Panc1 (cell line): ENCODE measurements around the gene SCYL3. TPM values are rescaled to one million over a fixed set of nuclear protein-coding genes. Genes with fewer than 3 reads are reported as not detected.

Experiments
- ATAC-seq: fragments of 200-7000 bp; cut with Tn5 transposase; 2 replicates; pipeline ENCODE4 v1.9.1; 2020; ENCODE audit warnings: mild to moderate bottlenecking, moderate library complexity
- BruUV-seq: library from RNA; stranded (reverse); fragments of 400-500 nt; replicated peaks from 2 replicates; lab custom pipeline; 2021; lab: Mats Ljungman, UMichigan
- CTCF ChIA-PET: fragments of 300-600 bp; sonication (Branson Sonifier 250); formaldehyde crosslinking; loops from one replicate; lab custom pipeline; 2022; ENCODE audit warnings: antibody characterized with exemption; lab: Charles Lee
- POLR2A ChIA-PET: fragments of 300-600 bp; sonication (Branson Sonifier 250); formaldehyde crosslinking; loops from one replicate; lab custom pipeline; 2022; ENCODE audit warnings: antibody characterized with exemption; lab: Charles Lee
- DNase-seq: peaks from one replicate; pipeline ENCODE4 v3.0.0-alpha.2; 2010; ENCODE audit warnings: low read depth, low spot score
- H3K27ac ChIP-seq: 2 replicates; pipeline ENCODE4 v1.5.1; 2011; ENCODE audit warnings: mild to moderate bottlenecking, low read length, inconsistent platforms
- H3K27me3 ChIP-seq: fragments of 200-500 bp; sonication (Bioruptor generic); 2 replicates; pipeline ENCODE4 v1.6.0; 2014; ENCODE audit warnings: low read length, inconsistent platforms; ENCODE audit not compliant: control insufficient read depth, insufficient read depth
- H3K36me3 ChIP-seq: fragments of 200-500 bp; sonication (Bioruptor generic); 2 replicates; pipeline ENCODE4 v1.5.1; 2014; ENCODE audit warnings: inconsistent platforms, mild to moderate bottlenecking, low read length, moderate library complexity; ENCODE audit not compliant: control insufficient read depth, insufficient read depth
- H3K4me1 ChIP-seq: 2 replicates; pipeline ENCODE4 v1.5.1; 2011; ENCODE audit warnings: inconsistent platforms, mild to moderate bottlenecking, low read length, moderate library complexity; ENCODE audit not compliant: control insufficient read depth, insufficient read depth
- H3K4me3 ChIP-seq, 2 experiments: 2 replicates each; pipeline ENCODE4 v1.5.1; 2011 to 2012; ENCODE audit warnings: low read depth in 2 of 2, low read length in 2 of 2, mild to moderate bottlenecking in 2 of 2, inconsistent platforms in 1 of 2, moderate library complexity in 1 of 2
- H3K9me3 ChIP-seq: fragments of 200-500 bp; sonication (Bioruptor generic); 2 replicates; pipeline ENCODE4 v1.5.1; 2014; ENCODE audit warnings: low read depth, mild to moderate bottlenecking, inconsistent platforms, low read length, moderate library complexity; ENCODE audit not compliant: control insufficient read depth, insufficient read depth
- CTCF ChIP-seq: fragments of 450-650 bp; IDR thresholded peaks from 2 replicates; pipeline ENCODE4 v1.5.1; 2017; ENCODE audit warnings: mild to moderate bottlenecking
- POLR2AphosphoS5 ChIP-seq: IDR thresholded peaks from 2 replicates; pipeline ENCODE4 v1.6.1; 2012; ENCODE audit warnings: mild to moderate bottlenecking, low read depth, low read length, moderate library complexity
- SIN3A ChIP-seq: IDR thresholded peaks from 2 replicates; pipeline ENCODE4 v1.6.1; 2012; ENCODE audit warnings: low read depth, mild to moderate bottlenecking, low read length, moderate library complexity, borderline replicate concordance; ENCODE audit not compliant: insufficient read depth
- TCF7L2 ChIP-seq: IDR thresholded peaks from 2 replicates; pipeline ENCODE4 v1.6.1; 2011; ENCODE audit warnings: mild to moderate bottlenecking, low read depth, low read length, inconsistent platforms
- in situ Hi-C: cut with HindIII; loops from 2 replicates; pipeline ENCODE4 v1.10.0; 2016; ENCODE audit warnings: low sequenced_read_pairs, low pct_unique_long_range_greater_than_20kb
- intact Hi-C: fragments of 100-400 bp; cut with micrococcal nuclease; formaldehyde crosslinking; loops from one replicate; pipeline ENCODE4 v1.10.0; 2022; ENCODE audit not compliant: unreplicated experiment
- total RNA-seq: library from RNA; stranded (reverse); gene quantifications from one replicate; pipeline ENCODE4 v1.2.1, GENCODE V29; 2021; ENCODE audit not compliant: unreplicated experiment
- TF ChIP-seq, protein P1 (sequence below), 2 experiments: IDR thresholded peaks; 2 replicates each; pipeline ENCODE4 v1.6.1; 2011 to 2012; ENCODE audit warnings: low read depth in 2 of 2, control low read depth in 1 of 2, low read length in 1 of 2, mild to moderate bottlenecking in 1 of 2, moderate library complexity in 1 of 2; ENCODE audit not compliant: insufficient read depth in 1 of 2

Gene SCYL3
- total RNA-seq, 1 experiment from 2014 or later: 7.8 TPM

DNA sequence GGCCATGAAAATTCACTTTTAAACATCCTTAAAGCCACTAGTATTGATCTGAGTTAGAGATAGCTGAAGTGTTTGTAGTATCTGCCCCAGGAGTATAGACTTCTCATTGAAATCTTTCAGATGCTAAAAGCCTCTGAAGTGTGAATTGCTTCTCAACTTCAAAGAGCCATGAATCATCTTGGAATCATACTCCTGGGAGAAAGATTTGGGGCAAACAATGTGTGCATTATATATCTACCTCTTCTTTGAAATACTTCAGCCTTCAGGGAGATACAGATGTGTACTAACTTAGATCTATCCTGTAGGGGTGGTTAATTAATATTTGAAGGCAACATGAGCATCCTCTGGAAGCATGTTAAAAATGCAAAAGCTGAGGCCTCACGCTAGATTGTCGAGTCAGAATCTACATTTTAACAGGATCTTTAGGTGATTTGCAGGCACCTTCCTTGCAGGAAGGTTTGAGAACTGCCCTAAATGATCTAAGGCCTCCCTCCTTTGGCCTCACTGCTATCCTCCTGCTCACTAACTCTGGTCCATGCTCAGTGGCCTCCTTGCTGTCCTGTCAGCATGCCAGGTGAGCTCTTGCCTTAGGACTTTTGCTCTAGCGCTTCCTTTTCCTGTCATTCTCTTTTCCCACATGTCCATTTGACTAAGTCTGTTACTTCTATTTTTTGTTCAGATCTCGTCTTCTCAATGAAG is 6.0 kb upstream of the SCYL3 start:
- TF ChIP-seq, protein P1, sequence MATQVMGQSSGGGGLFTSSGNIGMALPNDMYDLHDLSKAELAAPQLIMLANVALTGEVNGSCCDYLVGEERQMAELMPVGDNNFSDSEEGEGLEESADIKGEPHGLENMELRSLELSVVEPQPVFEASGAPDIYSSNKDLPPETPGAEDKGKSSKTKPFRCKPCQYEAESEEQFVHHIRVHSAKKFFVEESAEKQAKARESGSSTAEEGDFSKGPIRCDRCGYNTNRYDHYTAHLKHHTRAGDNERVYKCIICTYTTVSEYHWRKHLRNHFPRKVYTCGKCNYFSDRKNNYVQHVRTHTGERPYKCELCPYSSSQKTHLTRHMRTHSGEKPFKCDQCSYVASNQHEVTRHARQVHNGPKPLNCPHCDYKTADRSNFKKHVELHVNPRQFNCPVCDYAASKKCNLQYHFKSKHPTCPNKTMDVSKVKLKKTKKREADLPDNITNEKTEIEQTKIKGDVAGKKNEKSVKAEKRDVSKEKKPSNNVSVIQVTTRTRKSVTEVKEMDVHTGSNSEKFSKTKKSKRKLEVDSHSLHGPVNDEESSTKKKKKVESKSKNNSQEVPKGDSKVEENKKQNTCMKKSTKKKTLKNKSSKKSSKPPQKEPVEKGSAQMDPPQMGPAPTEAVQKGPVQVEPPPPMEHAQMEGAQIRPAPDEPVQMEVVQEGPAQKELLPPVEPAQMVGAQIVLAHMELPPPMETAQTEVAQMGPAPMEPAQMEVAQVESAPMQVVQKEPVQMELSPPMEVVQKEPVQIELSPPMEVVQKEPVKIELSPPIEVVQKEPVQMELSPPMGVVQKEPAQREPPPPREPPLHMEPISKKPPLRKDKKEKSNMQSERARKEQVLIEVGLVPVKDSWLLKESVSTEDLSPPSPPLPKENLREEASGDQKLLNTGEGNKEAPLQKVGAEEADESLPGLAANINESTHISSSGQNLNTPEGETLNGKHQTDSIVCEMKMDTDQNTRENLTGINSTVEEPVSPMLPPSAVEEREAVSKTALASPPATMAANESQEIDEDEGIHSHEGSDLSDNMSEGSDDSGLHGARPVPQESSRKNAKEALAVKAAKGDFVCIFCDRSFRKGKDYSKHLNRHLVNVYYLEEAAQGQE (IDR thresholded peaks at IDR 0.05; ENCODE audit: insufficient read depth in 1 of 2, low read depth in 2 of 2, low read length in 1 of 2): no peak
- TF ChIP-seq SIN3A (no peak), POLR2AphosphoS5 (no peak), TCF7L2 (no peak), CTCF (no peak)
- Histone ChIP-seq H3K36me3 (no peaks in the 10 kb centered on the region), H3K9me3 (no peaks in the 10 kb centered on the region), H3K27ac (no peak overlapping the region), H3K27me3 (no peaks in the 10 kb centered on the region; the same call in 1 of the 2 replicates), H3K4me3 (no peak overlapping the region), H3K4me1 (no peaks in the 10 kb centered on the region; the same call in 1 of the 2 replicates)
- in situ Hi-C loops: no loop called here
- intact Hi-C loops: no loop called here
- DNase-seq (no peak), ATAC-seq (no peak)
- CTCF ChIA-PET: no interaction called here
- POLR2A ChIA-PET: no interaction called here
- BruUV-seq: no TSS peak

- intact Hi-C loops: no loop called here
- Histone ChIP-seq H3K4me3 (no peak overlapping the region), H3K36me3 (peaks cover 8% of the 10 kb centered on the region; the same call in 1 of the 2 replicates), H3K27me3 (no peaks in the 10 kb centered on the region; the same call in 1 of the 2 replicates), H3K4me1 (peaks cover 16% of the 10 kb centered on the region), H3K27ac (no peak overlapping the region), H3K9me3 (no peaks in the 10 kb centered on the region)
- in situ Hi-C loops: no loop called here
- TF ChIP-seq POLR2AphosphoS5 (no peak), CTCF (no peak), SIN3A (no peak), TCF7L2 (no peak)
- TF ChIP-seq, protein P1 (IDR thresholded peaks at IDR 0.05; ENCODE audit: insufficient read depth in 1 of 2, low read depth in 2 of 2, low read length in 1 of 2): no peak
- ATAC-seq (no peak), DNase-seq (no peak)
- POLR2A ChIA-PET: no interaction called here
- BruUV-seq: no TSS peak
- CTCF ChIA-PET: no interaction called here
These were observed 2.3 kb upstream of the SCYL3 start for GRCh38 chr1:169896013-169896412.
